NCI-H1092 (cell line): ENCODE measurements around the gene GALNT16.

Experiments
- DNase-seq: peaks from one replicate; lab custom pipeline; 2025; lab: John Stamatoyannopoulos, UW

GALNT16 gene

GRCh38 chr14:69335371-69335771 is 75.4 kb downstream of the GALNT16 start:
- DNase-seq, result no peak

GRCh38 chr14:69337984-69338383 is 78.0 kb downstream of the GALNT16 start:
- DNase-seq, result no peak

GRCh38 chr14:69339426-69339825 is 79.5 kb downstream of the GALNT16 start:
- DNase-seq, result no peak

GRCh38 chr14:69342928-69343525 is 83.1 kb downstream of the GALNT16 start:
- DNase-seq, result no peak

GRCh38 chr14:69344171-69344570 is 84.2 kb downstream of the GALNT16 start:
- no peak for DNase-seq

- no peak for DNase-seq
Measured at GRCh38 chr14:69345402-69345801, 85.4 kb downstream of the GALNT16 start.

GRCh38 chr14:69346710-69347109 is 86.8 kb downstream of the GALNT16 start:
- no peak for DNase-seq

- no peak for DNase-seq
Measured at GRCh38 chr14:69349091-69349777, 89.3 kb downstream of the GALNT16 start.

- no peak for DNase-seq
Measured at GRCh38 chr14:69350892-69351291, 90.9 kb downstream of the GALNT16 start.

- no peak for DNase-seq
Measured at GRCh38 chr14:69351385-69351784, 91.4 kb downstream of the GALNT16 start.

GRCh38 chr14:69351911-69352310 is 92.0 kb downstream of the GALNT16 start:
- no peak for DNase-seq

- DNase-seq, result no peak
Measured at GRCh38 chr14:69353168-69353567, 93.2 kb downstream of the GALNT16 start.

GRCh38 chr14:69354383-69355153 is 94.6 kb downstream of the GALNT16 start:
- no peak for DNase-seq

GRCh38 chr14:69355154-69355597 is 95.2 kb downstream of the GALNT16 start:
- no peak for DNase-seq

GRCh38 chr14:69355607-69356281 is 95.8 kb downstream of the GALNT16 start:
- DNase-seq, result no peak

GRCh38 chr14:69356903-69357543 is 97.1 kb downstream of the GALNT16 start:
- DNase-seq, result no peak

- DNase-seq, result no peak
Measured at GRCh38 chr14:69357544-69358200, 97.7 kb downstream of the GALNT16 start.

- no peak for DNase-seq
Measured at GRCh38 chr14:69358233-69358963, 98.4 kb downstream of the GALNT16 start.

GRCh38 chr14:69358966-69359365 is 99.0 kb downstream of the GALNT16 start:
- no peak for DNase-seq

- DNase-seq, result no peak
Measured at GRCh38 chr14:69360438-69361108, 100.6 kb downstream of the GALNT16 start.
